Body of pancreas (tissue), 4 donors: ENCODE data around the gene PPP2R3B. TPM values are rescaled to one million over a fixed set of nuclear protein-coding genes. Genes with fewer than 3 reads are reported as not detected.

ENCODE experiments used
- ATAC-seq: fragments of 150-250 bp; one replicate; pipeline ENCODE4 v1.9.1; 2016
- DNase-seq, 4 donors: peaks; one replicate each; pipeline ENCODE4 v3.0.0-alpha.2; 2019
- H3K27ac ChIP-seq, 4 donors: fragments of 200-600 bp; sonication (generic); 1 replicate in 3 of 4; 2 replicates in 1 of 4; pipeline versions ENCODE4 v1.5.1 to v1.6.1; 2016 to 2019; ENCODE audit warnings: mild to moderate bottlenecking in 1 of 4, mixed read lengths in 1 of 4, moderate library complexity in 1 of 4
- H3K27me3 ChIP-seq, 2 donors: fragments of 200-600 bp; sonication (generic); one replicate each; pipeline ENCODE4 v1.6.0; 2016; ENCODE audit warnings: mild to moderate bottlenecking in 1 of 2
- H3K36me3 ChIP-seq, 2 donors: fragments of 200-600 bp; sonication (generic); replicated peaks in 1 of 2; 2 replicates each; pipeline ENCODE4 v1.5.1; 2016; ENCODE audit warnings: low read depth in 2 of 2; ENCODE audit not compliant: insufficient read depth in 1 of 2
- H3K4me1 ChIP-seq: fragments of 200-600 bp; sonication (generic); one replicate; pipeline ENCODE4 v1.6.0; 2016
- H3K4me3 ChIP-seq, 2 donors: fragments of 200-600 bp; sonication (generic); 1 replicate in 1 of 2; 2 replicates in 1 of 2; pipeline ENCODE4 v1.5.1; 2016 to 2019
- H3K9me3 ChIP-seq, 3 donors: fragments of 200-600 bp; sonication (generic); 1 replicate in 2 of 3; 2 replicates in 1 of 3; pipeline ENCODE4 v1.5.1; 2016
- POLR2A ChIP-seq, 3 donors: fragments of 450-650 bp; IDR thresholded peaks; one replicate each; pipeline ENCODE4 v1.6.1; 2016; ENCODE audit warnings: antibody characterized with exemption in 3 of 3, mild to moderate bottlenecking in 2 of 3
- WGBS, 2 donors: methylation state at CpG; one replicate each; pipeline ENCODE4 v1.1.5; 2017; 5-methylcytosine and 5-hydroxymethylcytosine counted together
- intact Hi-C: fragments of 100-400 bp; cut with DNase I; formaldehyde crosslinking; loops from one replicate; pipeline ENCODE4 v1.15.1; 2023
- total RNA-seq, 2 donors: library from RNA; depleted of rRNA; stranded (reverse); fragments of >200 nt; gene quantifications; one replicate each; pipeline ENCODE4 v1.1.0, GENCODE V29; 2016
- TF ChIP-seq, protein P1 (sequence below), 7 experiments: fragments of 450-650 bp in 4 of 7; fragments of 200-600 bp in 3 of 7; sonication (generic) in 3 of 7; IDR thresholded peaks; one replicate each; pipeline ENCODE4 v1.5.1; 2016 to 2019; ENCODE audit warnings: antibody characterized with exemption in 7 of 7

Gene PPP2R3B
- total RNA-seq, 2 donors from 2014 or later, result 5.6 to 11.4 TPM

DNA sequence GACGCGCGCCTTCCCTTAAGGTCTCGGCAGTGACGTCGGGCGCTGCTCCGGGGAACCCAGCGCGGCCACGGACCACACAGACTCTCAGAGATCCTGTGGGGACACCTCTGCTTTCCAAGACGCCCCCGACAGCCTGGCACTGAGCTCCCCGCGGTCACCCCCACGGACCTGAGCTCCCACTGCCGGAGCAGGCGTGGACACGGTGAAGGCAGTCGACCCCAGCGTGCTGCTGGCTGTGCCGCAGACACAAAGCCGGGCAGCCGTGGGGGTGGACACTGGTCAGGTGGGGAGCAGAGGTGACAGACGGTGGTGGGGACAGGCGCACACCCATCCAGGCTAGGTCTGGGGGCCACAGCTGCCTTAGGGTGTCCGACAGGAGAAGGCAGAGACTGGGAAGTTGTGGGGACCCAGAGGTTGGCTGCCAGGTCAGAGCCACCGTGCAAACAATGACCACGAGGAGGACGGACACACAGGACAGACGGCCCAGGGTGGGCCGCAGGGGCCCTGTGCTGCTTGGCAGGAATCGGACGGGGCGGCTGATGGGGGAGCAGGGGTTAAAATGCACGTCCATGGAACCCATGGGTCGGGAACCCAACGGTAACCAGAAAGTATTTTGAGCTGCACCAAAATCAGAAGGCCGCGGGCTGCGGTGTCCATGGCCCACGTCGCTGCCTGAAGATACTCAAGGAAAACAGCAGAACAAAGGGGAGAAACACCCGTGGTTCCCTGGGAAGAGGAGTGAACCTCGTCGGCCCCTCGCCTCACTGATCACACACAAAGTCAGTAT, 51.5 kb downstream of the PPP2R3B start:
- H3K36me3 ChIP-seq, result no peaks in the 10 kb centered on the region
- H3K4me1 ChIP-seq, result peaks cover 12% of the 10 kb centered on the region
- peaks cover 0 to 13% of the 10 kb centered on the region in 2 donors for H3K27me3 ChIP-seq
- intact Hi-C loops, result no loop called here
- ATAC-seq (no peak), DNase-seq (peak in 1 of 4 donors; percentile 4)
- H3K4me3 ChIP-seq, result no peak overlapping the region
- WGBS, 2 donors, result 92 to 96% methylated on average over 28 to 40 of the region's 47 CpGs
- TF ChIP-seq POLR2A (IDR thresholded peaks at IDR 0.05), result no peak
- TF ChIP-seq, protein P1, sequence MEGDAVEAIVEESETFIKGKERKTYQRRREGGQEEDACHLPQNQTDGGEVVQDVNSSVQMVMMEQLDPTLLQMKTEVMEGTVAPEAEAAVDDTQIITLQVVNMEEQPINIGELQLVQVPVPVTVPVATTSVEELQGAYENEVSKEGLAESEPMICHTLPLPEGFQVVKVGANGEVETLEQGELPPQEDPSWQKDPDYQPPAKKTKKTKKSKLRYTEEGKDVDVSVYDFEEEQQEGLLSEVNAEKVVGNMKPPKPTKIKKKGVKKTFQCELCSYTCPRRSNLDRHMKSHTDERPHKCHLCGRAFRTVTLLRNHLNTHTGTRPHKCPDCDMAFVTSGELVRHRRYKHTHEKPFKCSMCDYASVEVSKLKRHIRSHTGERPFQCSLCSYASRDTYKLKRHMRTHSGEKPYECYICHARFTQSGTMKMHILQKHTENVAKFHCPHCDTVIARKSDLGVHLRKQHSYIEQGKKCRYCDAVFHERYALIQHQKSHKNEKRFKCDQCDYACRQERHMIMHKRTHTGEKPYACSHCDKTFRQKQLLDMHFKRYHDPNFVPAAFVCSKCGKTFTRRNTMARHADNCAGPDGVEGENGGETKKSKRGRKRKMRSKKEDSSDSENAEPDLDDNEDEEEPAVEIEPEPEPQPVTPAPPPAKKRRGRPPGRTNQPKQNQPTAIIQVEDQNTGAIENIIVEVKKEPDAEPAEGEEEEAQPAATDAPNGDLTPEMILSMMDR (IDR thresholded peaks at IDR 0.05), result no peak
- H3K27ac ChIP-seq, result no peak overlapping the region
- no peaks in the 10 kb centered on the region for H3K9me3 ChIP-seq

DNA sequence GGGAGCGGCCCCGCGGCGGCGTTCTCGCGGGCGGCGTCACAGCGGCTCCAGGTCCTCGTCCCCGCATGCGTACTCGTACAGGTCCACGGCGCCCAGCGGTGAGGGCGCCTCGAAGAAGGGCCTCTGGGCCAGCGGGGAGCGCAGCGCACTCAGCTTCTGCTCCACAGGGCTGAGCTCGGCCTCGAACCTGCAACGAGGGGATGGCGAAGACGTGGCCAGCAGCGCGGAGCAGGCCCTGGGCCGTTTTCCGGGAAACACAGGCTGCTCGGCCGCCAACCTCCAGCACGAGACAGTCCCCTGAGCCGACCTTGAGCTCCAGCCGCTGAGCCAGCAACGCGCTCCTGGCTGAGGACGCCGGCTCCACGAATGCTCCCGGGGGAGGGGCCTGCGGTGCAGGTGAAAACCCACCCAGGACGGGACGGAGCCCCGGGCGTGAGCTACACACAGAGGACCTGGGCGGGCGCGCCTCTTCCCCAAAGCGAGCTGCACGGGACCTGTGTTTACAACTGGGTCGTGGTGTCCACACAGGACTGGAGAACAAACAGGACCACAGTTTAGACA, 52.3 kb downstream of the PPP2R3B start:
- Histone ChIP-seq H3K4me3 (no peak overlapping the region), H3K9me3 (no peaks in the 10 kb centered on the region), H3K27ac (no peak overlapping the region), H3K27me3 (peaks cover 0 to 13% of the 10 kb centered on the region in 2 donors), H3K36me3 (no peaks in the 10 kb centered on the region), H3K4me1 (peaks cover 12% of the 10 kb centered on the region)
- intact Hi-C loops, result no loop called here
- 90 to 92% methylated on average over 32 to 33 of the region's 53 CpGs for WGBS, 2 donors
- DNase-seq, result peak in 1 of 4 donors; percentile 5
- TF ChIP-seq, protein P1 (IDR thresholded peaks at IDR 0.05), result no peak
- no peak for TF ChIP-seq POLR2A (IDR thresholded peaks at IDR 0.05)
- ATAC-seq, result no peak

DNA sequence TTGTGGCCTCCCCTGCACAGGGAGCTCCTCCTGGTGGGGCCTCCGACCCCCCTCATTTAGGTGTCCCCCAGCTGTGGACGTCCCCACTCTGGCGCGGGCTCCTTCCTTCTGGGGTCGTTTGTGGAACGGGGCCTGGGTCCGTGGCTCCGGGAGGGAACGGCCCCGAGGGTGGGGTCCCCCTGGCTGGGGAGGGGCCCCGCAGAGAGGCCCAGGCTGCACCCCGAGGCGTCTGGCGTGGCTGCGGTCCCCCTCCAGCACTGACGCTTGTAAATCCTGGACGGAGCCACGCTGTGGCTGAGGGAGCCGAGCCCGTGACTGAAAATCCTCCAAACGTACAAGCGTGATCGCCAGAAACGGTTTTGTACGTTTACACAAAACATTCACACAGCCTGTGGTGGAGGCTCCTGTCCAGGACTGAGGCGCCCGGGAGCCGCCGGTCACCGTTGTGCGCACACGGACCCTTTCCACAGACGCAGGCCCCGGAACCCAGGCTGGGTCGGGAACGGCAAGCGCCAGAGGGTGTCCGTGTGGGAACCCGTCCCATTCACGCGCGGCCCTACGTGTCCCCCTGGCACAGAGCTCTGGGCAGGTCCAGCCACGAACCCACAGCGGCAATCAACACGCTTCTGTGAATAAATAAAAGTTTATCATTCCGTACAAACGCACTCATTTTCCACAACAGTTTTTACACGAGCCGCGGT, 52.9 kb downstream of the PPP2R3B start:
- ATAC-seq (no peak), DNase-seq (no peak)
- Histone ChIP-seq H3K27me3 (peaks cover 0 to 13% of the 10 kb centered on the region in 2 donors), H3K4me3 (no peak overlapping the region), H3K9me3 (no peaks in the 10 kb centered on the region), H3K27ac (no peak overlapping the region), H3K36me3 (no peaks in the 10 kb centered on the region), H3K4me1 (peaks cover 12% of the 10 kb centered on the region)
- intact Hi-C loops, result no loop called here
- 94 to 97% methylated on average over 25 to 48 of the region's 51 CpGs for WGBS, 2 donors
- TF ChIP-seq POLR2A (IDR thresholded peaks at IDR 0.05), result no peak
- TF ChIP-seq, protein P1 (IDR thresholded peaks at IDR 0.05), result no peak

DNA sequence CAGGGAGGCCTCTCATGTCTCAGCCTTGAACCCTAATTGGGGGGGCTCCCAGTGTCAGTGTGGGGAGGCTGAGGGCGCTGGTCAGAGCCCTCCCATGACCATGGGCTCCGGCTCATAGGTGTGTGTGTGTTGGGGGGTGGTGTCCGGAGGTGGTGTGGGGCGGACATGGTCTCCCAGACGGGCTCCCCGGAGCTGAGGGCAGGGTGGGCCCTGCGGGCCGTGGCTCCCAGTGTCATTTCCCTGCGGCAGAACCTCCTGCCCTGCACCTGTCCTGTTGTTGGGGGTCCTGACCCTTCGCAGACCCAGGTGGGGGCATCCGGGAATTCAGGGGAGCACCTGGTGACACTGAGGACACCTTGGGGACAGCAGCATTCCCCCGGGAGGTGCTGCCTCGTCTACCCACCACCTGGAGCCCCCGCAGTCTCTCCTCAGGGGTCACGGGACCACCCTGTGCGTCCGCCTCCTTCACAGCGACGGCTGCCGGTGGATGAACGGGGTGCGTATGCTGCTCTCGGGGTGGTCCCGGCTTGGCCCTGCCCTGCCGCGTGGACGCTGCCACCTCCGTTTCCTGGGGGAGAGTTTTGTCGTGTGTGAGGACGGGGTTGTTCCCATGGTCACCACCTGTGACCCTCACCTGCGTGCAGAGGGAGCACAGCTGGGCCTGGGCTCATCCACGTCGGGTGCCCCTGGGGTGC, 53.6 kb downstream of the PPP2R3B start:
- intact Hi-C loops, result no loop called here
- Histone ChIP-seq H3K4me3 (no peak overlapping the region), H3K36me3 (no peaks in the 10 kb centered on the region), H3K4me1 (peaks cover 12% of the 10 kb centered on the region), H3K9me3 (no peaks in the 10 kb centered on the region), H3K27me3 (peaks cover 0 to 13% of the 10 kb centered on the region in 2 donors), H3K27ac (no peak overlapping the region)
- TF ChIP-seq, protein P1 (IDR thresholded peaks at IDR 0.05), result no peak
- no peak for TF ChIP-seq POLR2A (IDR thresholded peaks at IDR 0.05)
- ATAC-seq (no peak), DNase-seq (no peak)
- 89 to 94% methylated on average over 6 to 26 of the region's 33 CpGs for WGBS, 2 donors
